Psoas muscle (tissue), 8 donors: ENCODE measurements around the gene SLC14A1. TPM values are rescaled to one million over a fixed set of nuclear protein-coding genes. Genes with fewer than 3 reads are reported as not detected.

Experiments used
- ATAC-seq, 4 donors: fragments of 200-7000 bp; cut with Tn5 transposase; one replicate each; pipeline ENCODE4 v1.9.1; 2020; ENCODE audit warnings: moderate library complexity in 3 of 4, mild to moderate bottlenecking in 2 of 4
- DNase-seq, 2 donors: peaks; one replicate each; pipeline ENCODE4 v3.0.0-alpha.2; 2020
- H3K27ac ChIP-seq: fragments of 200-600 bp; one replicate; pipeline ENCODE4 v1.8.0; 2022
- H3K27me3 ChIP-seq, 3 donors: fragments of 200-600 bp in 1 of 3; one replicate each; pipeline versions ENCODE4 v1.6.1 to v1.8.0; 2013 to 2022; ENCODE audit warnings: low read length in 2 of 3, mild to moderate bottlenecking in 2 of 3, moderate library complexity in 1 of 3; ENCODE audit not compliant: insufficient read depth in 3 of 3
- H3K36me3 ChIP-seq, 2 donors: fragments of 200-600 bp in 1 of 2; one replicate each; pipeline versions ENCODE4 v1.6.1 to v1.8.0; 2013 to 2022; ENCODE audit warnings: low read depth in 1 of 2, mild to moderate bottlenecking in 1 of 2, moderate library complexity in 1 of 2; ENCODE audit not compliant: insufficient read depth in 1 of 2
- H3K4me1 ChIP-seq: fragments of 200-600 bp; one replicate; pipeline ENCODE4 v1.8.0; 2022
- H3K4me3 ChIP-seq: fragments of 200-600 bp; one replicate; pipeline ENCODE4 v1.8.0; 2022; ENCODE audit warnings: mild to moderate bottlenecking
- H3K9me3 ChIP-seq: fragments of 200-600 bp; one replicate; pipeline ENCODE4 v1.8.0; 2022
- CTCF ChIP-seq: fragments of 200-600 bp; IDR thresholded peaks from one replicate; pipeline ENCODE4 v1.8.0; 2022; ENCODE audit warnings: antibody characterized with exemption
- WGBS, 3 donors: extraction: QIAGEN DNeasy Blood & Tissue Kit; methylation state at CpG; one replicate each; pipeline versions ENCODE4 v1.1.6 to v1.1.7; 2013; 5-methylcytosine and 5-hydroxymethylcytosine counted together
- intact Hi-C, 2 donors: fragments of 100-400 bp; cut with DNase I; formaldehyde crosslinking; loops; one replicate each; pipeline versions ENCODE4 v1.11.0 to v1.14.2; 2022
- polyA plus RNA-seq, 3 donors: library from polyadenylated mRNA; stranded (reverse); fragments of 200-250 nt; gene quantifications; one replicate each; pipeline ENCODE4 v1.2.3, GENCODE V29; 2013
- total RNA-seq, 4 donors: library from RNA; stranded (reverse); fragmentation: NEBNext Ultra II Directional in 2 of 4; extraction: Animal tissue kit (Norgen Biotek cat#: 25700) in 2 of 4; gene quantifications; one replicate each; pipeline versions ENCODE4 v1.2.1 to v1.2.4, GENCODE V29; 2021 to 2023
- donor health status: healthy with polysubstance abuse.
- donor health status: DM: no; HTN: no; CAD: no; lungs with moderate emphysema.
- donor health status: Bipolar disorder and iron deficiency.
- donor health status: healthy.
- donor health status: DM: yes; HTN: yes; CAD: no.
- donor health status: DM: no; HTN: no; CAD: no.
- donor health status: DM: no; HTN: no; CAD: no.
- donor health status: DM: yes; HTN: yes; CAD: no.

SLC14A1 gene
- total and polyA plus RNA-seq, 7 donors, result 1.3 to 10.9 (median 4.8) TPM

- Histone ChIP-seq H3K27me3 (peaks cover 0 to 10% (median 0%) of the 10 kb centered on the region in 3 donors), H3K27ac (no peak overlapping the region), H3K4me1 (no peaks in the 10 kb centered on the region), H3K9me3 (no peaks in the 10 kb centered on the region), H3K36me3 (no peaks in the 10 kb centered on the region), H3K4me3 (no peak overlapping the region)
- ATAC-seq, result no peak
- DNase-seq, result no peak
- TF ChIP-seq CTCF, result no peak
- intact Hi-C loops, result no loop called here
Observed at GRCh38 chr18:45738660-45739059, 14.7 kb downstream of the SLC14A1 start.

GRCh38 chr18:45739268-45739667 is 15.3 kb downstream of the SLC14A1 start:
- TF ChIP-seq CTCF, result no peak
- 70 to 83% (median 71%) methylated on average over 3 of the region's 3 CpGs for WGBS, 3 donors
- Histone ChIP-seq H3K4me3 (peak overlapping the region; percentile 26), H3K4me1 (no peaks in the 10 kb centered on the region), H3K27ac (no peak overlapping the region), H3K27me3 (peaks cover 0 to 10% (median 0%) of the 10 kb centered on the region in 3 donors), H3K36me3 (no peaks in the 10 kb centered on the region), H3K9me3 (no peaks in the 10 kb centered on the region)
- no peak for ATAC-seq
- intact Hi-C loops, result no loop called here
- DNase-seq, result no peak

GRCh38 chr18:45739848-45740247 is 15.9 kb downstream of the SLC14A1 start:
- DNase-seq (no peak), ATAC-seq (no peak)
- intact Hi-C loops, result no loop called here
- Histone ChIP-seq H3K27me3 (peaks cover 0 to 10% (median 0%) of the 10 kb centered on the region in 3 donors), H3K9me3 (no peaks in the 10 kb centered on the region), H3K4me3 (peak overlapping the region; percentile 26), H3K36me3 (no peaks in the 10 kb centered on the region), H3K27ac (no peak overlapping the region), H3K4me1 (no peaks in the 10 kb centered on the region)
- 34 to 40% (median 39%) methylated on average over 3 of the region's 3 CpGs for WGBS, 3 donors
- TF ChIP-seq CTCF, result no peak

- DNase-seq (no peak), ATAC-seq (no peak)
- H3K4me1 ChIP-seq, result no peaks in the 10 kb centered on the region
- no peak for TF ChIP-seq CTCF
- H3K4me3 ChIP-seq, result peak overlapping the region; percentile 26
- no peak overlapping the region for H3K27ac ChIP-seq
- intact Hi-C loops, result no loop called here
- H3K9me3 ChIP-seq, result no peaks in the 10 kb centered on the region
- no peaks in the 10 kb centered on the region for H3K36me3 ChIP-seq
- 32 to 46% (median 41%) methylated on average over 3 of the region's 3 CpGs for WGBS, 3 donors
- H3K27me3 ChIP-seq, result peaks cover 0 to 10% (median 0%) of the 10 kb centered on the region in 3 donors
Observed at GRCh38 chr18:45741056-45741455, 17.1 kb downstream of the SLC14A1 start.

- WGBS, 3 donors, result 71 to 76% (median 72%) methylated on average over 5 of the region's 5 CpGs
- peak in 1 of 4 donors; percentile 30 for ATAC-seq
- Histone ChIP-seq H3K4me1 (no peaks in the 10 kb centered on the region), H3K9me3 (no peaks in the 10 kb centered on the region), H3K36me3 (no peaks in the 10 kb centered on the region), H3K27me3 (peaks cover 0 to 3% (median 0%) of the 10 kb centered on the region in 3 donors), H3K27ac (no peak overlapping the region), H3K4me3 (no peak overlapping the region)
- no peak for TF ChIP-seq CTCF
- no peak for DNase-seq
- intact Hi-C loops, result no loop called here
Observed at GRCh38 chr18:45745817-45746461, 22.0 kb downstream of the SLC14A1 start.
